Activated gamma-delta T cell (primary cell): Measurements from ENCODE around the gene RALBP1.
"Not testable (repeated sequence)": the region's sequence is repeated elsewhere in the genome, so short reads cannot be mapped to it uniquely, and the experiment has no call there.

ENCODE experiments used
- DNase-seq: peaks from one replicate; lab custom pipeline; 2025; lab: John Stamatoyannopoulos, UW
- total RNA-seq, 2 donors: gene quantifications; one replicate each; lab custom pipeline; 2026; lab: John Stamatoyannopoulos, UW

RALBP1 gene
- 120 to 125 reads per million in 2 donors for total RNA-seq

GRCh38 chr18:9474983-9475642, at the start of gene RALBP1:
Gene RALBP1 (plus strand): TSS chr18:9475513. CDS start chr18:9513046, 37,533 bp downstream.
- peak; percentile 98 for DNase-seq

GRCh38 chr18:9426753-9427152, 48.6 kb upstream of the RALBP1 start:
- no peak for DNase-seq

DNA sequence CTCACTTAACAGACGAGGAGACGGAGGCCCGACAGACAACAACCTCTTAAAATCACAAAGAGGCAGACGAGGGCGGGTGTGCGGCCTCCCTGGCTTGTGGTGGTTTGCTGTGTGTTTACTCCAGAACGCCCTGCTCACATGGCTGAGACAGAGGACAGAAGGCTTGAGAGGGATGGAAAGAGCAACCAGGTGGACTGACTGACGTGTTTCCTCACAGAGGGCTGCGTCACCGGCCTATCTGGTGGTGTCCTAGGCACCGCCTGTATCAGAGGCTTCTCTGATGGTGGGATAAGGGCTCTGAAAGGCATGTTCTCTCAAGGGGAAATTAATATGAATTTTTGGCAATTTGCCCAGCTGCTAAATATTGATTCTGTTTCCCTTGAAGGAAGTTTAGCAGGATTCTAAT, 47.0 kb upstream of the RALBP1 start:
- DNase-seq, result no peak

DNA sequence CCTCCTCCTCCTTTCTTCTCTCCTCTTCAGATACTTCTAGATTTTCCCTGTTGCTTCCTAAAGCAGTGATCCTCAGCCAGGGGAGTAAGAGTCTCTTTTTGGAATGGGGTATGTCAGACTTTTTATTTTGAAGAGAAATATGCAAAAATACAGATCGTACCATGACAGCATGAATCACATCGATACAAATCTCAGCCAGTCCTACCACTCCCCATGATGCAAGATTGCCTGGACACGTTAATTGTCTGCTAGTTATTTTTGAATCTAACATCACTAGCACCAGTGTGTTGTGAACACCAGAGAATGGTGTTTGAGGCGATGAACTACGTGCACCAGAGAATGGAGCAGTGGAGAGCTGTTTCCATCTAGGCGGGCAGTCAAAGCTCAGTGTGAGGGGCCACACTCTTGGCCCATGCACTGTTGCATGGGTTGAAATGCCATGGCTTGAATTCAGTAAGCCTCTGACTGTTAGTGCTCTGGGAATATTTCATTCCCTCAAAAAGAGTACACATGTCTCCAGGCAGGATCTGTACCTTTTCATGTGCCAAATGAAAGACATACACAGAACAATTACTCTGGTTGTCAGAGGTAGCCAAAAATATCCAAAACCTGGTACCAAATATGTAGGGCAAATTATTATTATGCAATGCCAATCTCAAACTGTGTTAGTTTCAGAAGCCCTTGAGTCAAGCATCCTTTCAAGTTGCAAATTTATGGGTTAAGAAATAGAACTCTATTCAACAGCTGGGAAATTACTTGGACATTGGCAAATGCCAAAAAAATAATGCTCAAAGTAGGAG, 46.3 kb upstream of the RALBP1 start:
- DNase-seq, result no peak

- DNase-seq, result no peak
Measured at GRCh38 chr18:9429662-9429993, 45.7 kb upstream of the RALBP1 start.

- not testable (repeated sequence) for DNase-seq
Measured at GRCh38 chr18:9430315-9430714, 45.0 kb upstream of the RALBP1 start.

- DNase-seq, result no peak
Measured at GRCh38 chr18:9431296-9431695, 44.0 kb upstream of the RALBP1 start.

DNA sequence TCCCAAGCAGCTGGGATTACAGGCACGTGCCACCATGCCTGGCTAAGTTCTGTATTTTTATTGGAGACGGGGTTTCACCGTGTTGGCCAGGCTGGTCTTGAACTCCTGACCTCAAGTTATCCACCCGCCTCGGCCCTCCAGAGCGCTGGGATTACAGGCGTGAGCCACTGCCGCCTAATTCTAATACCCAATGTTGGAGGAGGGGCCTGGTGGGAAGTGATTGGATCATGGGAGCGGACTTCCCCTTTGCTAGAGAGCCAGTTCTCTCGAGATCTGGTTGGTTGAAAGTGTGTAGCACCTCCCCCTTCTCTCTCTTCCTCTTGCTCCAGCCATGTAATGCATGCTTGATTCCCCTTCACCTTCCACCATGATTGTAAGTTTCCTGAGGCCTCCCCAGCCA, 42.2 kb upstream of the RALBP1 start:
- DNase-seq, result not testable (repeated sequence)

DNA sequence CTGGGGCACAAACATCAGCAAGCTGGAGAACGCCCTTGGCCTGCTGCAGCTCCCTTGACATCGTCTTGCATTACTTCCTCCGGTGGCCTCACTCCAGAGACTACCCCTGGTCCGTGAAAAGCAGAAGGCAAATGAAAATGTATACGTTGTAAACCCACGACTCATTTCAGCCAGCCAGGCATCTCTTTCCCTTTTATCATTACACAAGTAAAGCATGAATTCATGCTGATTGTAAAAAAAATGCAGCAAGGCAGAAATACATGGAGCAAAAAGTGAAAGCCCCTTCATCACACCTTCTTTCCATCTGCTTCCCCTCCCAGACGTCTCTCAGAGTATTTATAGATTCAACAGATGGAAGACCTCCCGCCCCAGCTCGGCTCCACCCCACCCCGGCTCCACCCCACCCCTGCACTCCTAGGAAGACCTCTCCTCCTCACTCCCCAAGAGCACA, 41.6 kb upstream of the RALBP1 start:
- DNase-seq, result no peak

DNA sequence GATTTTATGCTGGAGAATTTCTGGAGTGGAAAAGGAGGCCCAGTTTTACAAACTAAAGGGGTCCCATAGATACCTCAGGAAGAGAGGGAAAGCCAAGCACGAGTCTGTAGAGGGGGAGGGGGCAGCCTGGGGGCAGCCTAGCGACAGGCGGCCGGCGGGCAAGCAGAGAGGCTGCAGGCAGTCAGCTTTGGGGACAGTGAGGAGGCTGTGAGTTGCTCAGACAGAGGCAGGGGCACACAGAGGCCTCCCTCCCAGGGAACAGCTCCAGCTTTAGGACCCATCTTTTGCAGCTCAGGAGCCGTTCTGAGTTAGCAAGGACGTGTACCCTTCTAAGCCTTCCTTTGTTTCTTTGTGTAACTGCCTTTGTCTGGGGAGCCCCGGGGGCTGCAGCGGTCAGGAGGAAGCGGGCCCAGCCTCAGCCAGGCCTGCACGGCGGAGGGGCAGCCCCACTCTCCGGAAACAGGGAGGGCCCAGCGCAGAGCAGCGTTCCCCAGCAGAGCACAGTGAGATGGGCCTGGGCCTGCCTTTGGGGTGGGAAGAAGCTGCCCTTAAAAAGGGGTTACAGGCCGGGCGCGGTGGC, 41.1 kb upstream of the RALBP1 start:
- no peak for DNase-seq

DNA sequence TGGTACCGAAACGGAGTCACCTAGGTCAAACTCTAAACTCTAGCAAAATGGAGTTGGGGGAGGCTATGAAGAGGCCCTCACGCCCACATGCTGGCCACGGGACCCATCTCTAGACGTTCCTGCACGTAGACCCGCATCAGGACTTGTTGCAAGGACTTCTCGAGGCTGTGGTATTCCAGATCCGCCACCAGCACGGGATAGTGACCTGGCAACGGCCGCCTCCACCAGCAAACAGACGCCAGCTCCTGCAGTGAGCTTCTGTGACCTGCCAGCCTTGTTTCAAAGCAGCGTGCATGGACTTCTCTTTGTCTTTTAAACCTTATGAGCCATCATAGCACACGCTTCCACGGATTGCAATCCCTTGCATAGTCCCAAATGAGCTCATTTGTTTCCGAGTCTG, 40.3 kb upstream of the RALBP1 start:
- DNase-seq, result no peak

GRCh38 chr18:9436206-9436929, 38.9 kb upstream of the RALBP1 start:
- no peak for DNase-seq

- no peak for DNase-seq
Measured at GRCh38 chr18:9437021-9437437, 38.3 kb upstream of the RALBP1 start.

GRCh38 chr18:9437672-9438071, 37.6 kb upstream of the RALBP1 start:
- no peak for DNase-seq

GRCh38 chr18:9441061-9441460, 34.3 kb upstream of the RALBP1 start:
- no peak for DNase-seq

GRCh38 chr18:9444549-9444948, 30.8 kb upstream of the RALBP1 start:
- no peak for DNase-seq

- no peak for DNase-seq
Measured at GRCh38 chr18:9446839-9447238, 28.5 kb upstream of the RALBP1 start.

- DNase-seq, result no peak
Measured at GRCh38 chr18:9447334-9447733, 28.0 kb upstream of the RALBP1 start.

- DNase-seq, result no peak
Measured at GRCh38 chr18:9449600-9450414, 25.5 kb upstream of the RALBP1 start.

DNA sequence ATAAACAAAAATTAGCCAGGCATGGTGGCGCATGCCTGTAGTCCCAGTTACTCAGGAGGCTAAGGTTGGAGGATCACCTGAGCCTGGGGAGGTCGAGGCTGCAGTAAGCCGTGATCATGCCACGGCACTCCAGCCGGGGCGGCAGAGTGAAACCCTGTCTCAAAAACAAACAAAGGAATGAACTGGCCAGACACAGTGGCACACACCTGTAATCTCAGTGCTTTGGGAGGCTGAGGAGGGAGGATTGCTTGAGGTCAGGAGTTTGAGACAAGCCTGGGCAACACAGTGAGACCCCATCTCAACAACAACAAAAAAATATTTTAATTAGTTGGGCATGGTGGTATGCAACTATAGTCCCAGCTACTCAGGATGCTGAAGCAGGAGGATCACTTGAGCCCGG, 24.4 kb upstream of the RALBP1 start:
- not testable (repeated sequence) for DNase-seq

GRCh38 chr18:9453283-9453682, 22.0 kb upstream of the RALBP1 start:
- no peak for DNase-seq
